Renal cortex interstitium (tissue), 11 donors: ENCODE results near the gene SPATA2. TPM values are rescaled to one million over a fixed set of nuclear protein-coding genes. Genes with fewer than 3 reads are reported as not detected.
"Not testable (repeated sequence)": the region's sequence is repeated elsewhere in the genome, so short reads cannot be mapped to it uniquely, and the experiment has no call there.

Source experiments
- DNase-seq, 11 donors: peaks; one replicate each; pipeline ENCODE4 v3.0.0-alpha.2; 2013; ENCODE audit warnings: low read depth in 9 of 11, low spot score in 4 of 11; ENCODE audit errors: extremely low read depth in 1 of 11
- polyA plus RNA-seq, 3 donors: library from polyadenylated mRNA; unstranded; fragments of 120-200 nt; gene quantifications; one replicate each; pipeline ENCODE4 v1.2.1, GENCODE V29; 2013; ENCODE audit not compliant: insufficient read length in 3 of 3

SPATA2 gene
- polyA plus RNA-seq, 3 donors = 9.3 to 11.1 (median 9.9) TPM

DNA sequence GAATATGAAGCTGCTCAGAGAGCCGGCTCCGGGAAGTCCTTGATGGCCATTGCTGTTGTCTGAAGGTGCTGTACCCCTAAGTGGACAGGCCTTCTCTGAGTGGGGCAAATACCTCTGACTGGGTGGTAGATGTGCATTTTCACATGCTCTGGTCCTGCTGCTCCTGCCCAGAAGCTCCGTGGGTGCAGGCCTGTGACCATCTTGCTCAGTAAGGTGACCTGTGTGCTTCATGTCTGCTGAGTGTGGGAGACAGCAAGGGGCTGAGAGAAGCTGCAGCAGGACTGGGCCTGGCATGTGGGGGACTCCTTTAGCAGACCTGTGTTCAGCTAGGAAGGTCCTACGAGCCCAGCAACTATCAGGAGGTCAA, 5.0 kb downstream of the SPATA2 start:
- DNase-seq = no peak

DNA sequence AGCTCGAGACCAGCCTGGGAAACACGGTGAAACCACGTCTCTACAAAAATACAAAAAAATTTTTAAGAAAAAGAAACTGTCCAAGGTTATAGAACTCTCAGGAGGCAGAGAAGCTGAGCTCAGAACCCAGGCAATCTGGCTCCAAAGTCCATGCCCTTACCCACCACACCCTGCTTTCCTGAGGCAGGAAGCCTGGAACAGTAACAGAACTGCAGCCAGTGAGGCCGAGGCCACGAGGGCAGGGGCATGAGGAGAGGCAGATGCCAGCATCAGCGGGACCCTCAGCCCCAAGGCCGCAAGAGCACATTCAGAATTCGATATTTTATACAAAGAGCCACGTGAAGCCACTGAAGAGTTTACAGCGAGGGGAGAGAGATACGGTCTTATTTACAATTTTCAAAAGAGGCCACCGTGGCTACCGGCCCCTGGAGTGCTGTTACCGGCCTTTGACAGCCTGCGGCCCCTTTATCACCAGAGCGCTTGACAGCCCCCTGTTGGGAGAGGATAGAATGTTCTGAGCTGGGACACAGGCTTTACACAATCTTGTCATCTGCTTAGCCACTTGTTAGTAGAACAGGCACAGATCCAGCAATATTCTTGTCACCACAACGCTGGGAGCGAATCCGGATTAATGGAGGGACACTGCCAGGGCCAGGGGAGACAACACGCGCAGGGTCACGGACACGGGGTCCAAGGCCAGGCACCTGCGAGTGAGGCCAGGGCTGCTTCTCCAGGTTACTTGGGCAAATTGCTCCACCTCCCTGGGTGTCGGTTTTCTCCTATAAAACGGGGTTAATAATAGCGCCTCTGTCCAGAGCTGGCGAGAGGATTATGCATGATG, 5.6 kb downstream of the SPATA2 start:
- no peak for DNase-seq

DNA sequence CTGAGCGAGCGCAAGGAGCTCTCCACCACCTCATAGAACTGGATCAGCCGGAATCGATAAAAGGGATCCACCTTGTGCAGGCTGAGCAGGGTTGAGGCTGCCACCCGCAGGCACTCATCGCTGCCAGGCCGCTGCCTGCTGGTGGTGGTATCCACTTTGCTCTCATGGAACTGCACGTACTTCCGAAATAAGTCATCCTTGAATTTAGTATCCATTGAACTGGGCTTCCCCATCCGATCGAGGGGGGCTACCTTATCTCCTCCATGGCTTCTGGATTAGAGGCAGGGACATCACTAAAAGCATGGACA, 7.1 kb downstream of the SPATA2 start:
- DNase-seq = no peak

DNA sequence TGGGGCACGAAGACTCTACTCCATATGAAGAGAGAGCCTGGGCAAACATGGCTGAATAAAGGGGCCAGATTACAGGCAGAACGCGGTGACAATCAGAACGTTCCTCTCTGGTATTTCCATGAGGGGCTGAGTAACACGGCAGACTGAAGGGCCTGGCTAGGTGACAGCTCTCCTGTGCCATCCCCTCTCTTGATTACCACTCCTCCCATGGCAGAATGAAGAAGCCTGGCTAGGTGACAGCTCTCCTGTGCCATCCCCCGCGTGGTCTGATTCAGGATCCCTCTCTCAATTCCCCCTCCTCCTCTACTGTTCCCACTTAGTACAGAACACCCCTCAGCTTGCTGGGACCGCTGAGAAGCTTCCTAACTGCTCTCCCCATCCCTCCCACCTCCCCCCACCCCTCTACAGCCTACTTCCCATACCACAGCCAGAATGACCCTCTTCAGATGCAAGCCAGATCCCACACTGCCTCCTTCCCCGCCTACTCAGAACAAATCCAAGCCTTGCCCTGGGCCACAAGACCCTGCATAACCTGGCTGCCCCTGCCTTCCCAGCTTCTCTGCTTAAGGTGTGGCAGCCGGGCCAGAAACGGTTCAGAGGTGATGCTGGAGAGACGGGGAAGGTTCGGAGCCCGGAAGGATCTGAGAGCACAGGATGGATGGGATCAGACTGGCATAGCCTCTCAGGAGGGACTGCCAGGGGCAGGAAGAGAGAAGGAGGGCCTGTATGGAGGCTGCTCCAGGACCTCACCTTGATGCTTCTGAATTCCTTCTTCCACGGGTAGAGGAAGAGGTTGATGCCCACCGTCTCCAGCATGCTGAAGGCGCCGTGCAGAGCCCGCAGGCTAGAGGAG, 7.7 kb downstream of the SPATA2 start:
- DNase-seq = no peak

DNA sequence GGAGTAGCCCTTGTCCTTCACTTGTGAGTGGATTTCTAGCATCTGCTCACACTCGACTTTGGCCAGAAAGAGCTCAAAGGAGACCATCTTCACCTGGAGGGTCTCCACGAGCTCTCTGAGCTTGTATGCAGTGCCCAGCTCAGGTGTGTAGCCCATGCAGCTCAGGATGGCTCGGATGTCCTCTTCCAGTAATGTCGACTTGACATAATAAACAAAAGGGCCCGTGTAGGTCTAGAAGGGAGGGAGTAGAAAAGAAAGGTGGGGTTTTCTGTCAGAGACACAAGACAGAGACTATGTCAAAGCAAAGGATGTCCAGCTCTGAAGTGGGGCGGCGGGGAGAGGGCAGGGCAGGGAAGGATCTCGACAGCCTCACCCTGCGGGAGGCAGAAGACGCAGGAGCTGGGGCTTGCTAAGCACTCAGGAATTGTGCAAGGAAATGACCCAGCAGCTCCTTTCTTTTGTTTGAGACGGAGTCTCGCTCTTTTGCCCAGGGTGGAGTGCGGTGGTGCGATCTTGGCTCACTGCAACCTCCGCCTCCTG, 8.6 kb downstream of the SPATA2 start:
- no peak for DNase-seq

DNA sequence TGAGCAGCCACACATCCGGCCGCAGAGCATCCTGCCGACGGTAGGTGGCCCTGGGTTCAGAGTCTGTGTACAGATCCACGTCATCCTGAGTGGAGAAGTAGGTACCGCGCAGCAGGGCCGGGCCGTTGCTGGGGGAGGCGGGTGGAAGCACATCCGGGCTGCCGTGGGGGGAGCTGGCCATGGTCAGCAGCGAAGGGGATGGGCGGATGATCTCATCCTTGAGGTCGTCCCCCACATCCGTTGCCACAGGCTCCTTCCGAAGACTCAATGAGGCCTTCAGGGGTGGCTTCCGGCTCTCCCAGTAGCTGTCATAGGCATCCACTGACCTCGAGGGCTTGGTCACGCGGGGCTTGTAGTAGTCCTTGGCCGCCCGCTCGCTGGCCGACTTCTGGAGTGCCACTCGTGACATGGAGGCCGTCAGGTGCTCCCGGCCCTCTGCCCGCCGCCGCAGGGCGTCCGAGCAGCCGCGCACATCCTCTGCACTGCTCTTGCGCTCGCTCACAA, 9.2 kb downstream of the SPATA2 start:
- no peak for DNase-seq

DNA sequence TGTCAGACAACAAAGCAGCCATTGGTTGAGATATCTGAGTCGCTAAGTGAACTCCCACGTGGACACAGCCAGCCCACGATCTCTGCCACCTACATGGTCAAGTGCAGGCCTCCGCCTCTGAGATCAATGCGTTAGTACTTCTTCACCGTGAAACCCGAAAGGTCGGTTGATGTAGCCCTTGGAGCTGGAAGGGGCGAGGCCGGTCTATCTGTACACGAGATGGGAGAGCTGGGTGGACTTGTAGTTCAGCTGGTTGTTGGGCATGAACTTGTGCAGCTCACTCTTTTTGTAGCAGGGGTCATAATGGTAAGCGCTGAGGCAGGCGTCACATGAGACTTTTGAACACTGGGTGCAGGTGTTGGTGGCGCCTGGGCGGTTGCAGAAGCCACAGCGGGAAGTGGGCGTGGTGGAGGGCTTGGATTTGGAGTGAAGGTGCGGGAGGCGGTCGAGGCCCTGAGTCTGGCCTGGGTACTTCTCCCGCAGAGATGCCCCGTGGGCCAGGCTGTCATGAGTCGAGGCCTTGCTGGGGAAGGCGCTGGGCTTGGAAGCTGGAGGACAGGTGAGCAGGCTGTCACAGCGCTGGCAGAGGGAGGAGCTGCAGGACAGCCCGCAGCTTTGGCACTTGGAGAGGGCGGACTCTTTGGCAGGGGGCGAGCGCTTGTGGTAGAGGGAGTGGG, 9.8 kb downstream of the SPATA2 start:
- DNase-seq = no peak

DNA sequence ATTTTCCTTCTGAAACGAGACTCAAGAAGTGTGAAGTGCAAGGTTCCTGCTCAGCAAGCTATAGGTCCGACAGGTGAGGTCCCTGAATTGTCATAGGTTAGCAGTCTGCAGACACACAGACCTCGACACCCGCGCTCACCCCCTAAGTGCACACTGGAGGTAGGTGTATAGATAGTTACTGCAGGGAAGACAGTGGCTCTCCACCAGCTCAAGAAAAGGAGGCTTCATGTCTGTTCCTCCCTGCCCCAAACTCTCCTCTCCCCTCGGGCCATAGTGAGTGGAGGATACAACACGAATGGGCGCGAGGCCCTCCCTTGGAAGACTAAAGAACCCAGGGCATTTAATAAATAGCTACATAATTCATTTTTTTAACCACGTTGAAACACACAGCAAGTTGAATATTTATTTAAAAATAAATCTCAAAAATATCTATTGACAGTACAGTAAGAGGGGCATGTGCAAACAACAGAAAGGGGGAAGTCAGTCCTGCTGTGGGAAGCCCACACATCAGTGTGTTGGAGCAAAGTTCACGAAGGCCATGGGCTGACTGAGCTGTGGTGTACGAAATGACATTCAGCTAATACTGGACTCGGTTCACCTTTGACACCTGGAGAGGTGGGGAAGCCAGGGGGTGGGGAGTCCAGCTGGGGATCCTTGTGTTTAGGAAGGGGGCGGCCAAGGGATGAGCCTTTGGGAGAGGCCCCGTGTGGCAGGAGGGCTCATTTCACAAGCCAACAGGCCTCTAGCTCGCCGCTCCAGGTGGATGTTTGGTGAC, 10.7 kb downstream of the SPATA2 start:
- no peak for DNase-seq

DNA sequence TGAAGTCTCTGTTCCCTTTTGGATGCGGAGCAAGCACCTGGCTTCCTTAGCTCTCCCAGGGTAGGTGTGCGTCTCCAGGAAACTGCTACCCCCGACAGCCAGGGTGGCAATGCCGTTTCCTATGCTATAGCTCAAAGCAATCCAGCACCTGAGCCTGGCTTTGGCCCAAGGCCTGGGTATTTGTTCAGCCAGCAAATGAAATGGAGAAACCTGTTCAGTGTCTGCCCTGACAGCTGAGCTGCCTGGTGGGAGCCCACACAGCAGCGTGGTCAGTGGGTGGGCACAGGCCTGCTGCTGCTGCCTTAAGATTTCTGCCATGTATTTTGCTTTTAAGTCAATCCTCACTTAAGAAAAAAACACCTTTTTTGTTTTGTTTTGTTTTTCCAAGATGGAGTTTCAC, 13.7 kb downstream of the SPATA2 start:
- DNase-seq = no peak

DNA sequence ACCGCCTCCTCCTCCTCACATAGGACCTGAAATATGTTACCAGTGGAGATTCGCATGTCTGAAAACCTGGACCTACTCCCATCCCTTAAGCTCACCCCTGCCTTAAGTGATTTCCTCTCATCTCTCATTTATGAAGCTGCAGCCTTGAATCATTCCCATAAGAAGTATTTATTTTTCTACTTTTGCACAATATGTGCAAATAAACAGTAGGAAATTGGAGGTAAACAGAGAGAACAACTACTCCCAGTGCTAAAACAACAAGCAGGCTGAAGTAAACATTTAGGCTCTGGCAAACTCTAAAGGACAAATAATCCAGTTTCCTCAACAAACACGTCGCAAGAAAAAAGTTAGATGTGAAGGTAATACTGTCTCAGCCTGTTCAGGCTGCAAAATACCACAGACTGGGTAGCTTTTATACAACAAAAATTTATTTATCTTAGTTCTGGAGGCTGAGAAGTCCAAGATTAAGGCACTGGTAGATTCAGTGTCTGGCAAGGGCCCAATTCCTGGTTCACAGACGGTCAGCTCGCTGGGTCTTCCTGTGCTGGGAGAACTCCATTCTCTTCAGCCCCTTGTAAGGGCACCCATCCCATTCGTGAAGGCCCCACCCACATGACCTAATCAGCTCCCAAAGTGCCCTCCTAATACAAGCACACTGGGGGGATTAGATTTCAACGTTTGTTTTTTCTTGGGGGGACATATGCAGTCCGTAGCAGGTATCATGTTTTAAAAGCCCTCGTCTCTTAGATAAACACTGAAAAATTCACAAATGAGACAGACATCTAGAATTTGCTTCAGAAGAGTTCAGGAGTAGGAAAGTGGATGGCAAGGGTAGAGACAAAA, 15.6 kb downstream of the SPATA2 start:
- DNase-seq = no peak

DNA sequence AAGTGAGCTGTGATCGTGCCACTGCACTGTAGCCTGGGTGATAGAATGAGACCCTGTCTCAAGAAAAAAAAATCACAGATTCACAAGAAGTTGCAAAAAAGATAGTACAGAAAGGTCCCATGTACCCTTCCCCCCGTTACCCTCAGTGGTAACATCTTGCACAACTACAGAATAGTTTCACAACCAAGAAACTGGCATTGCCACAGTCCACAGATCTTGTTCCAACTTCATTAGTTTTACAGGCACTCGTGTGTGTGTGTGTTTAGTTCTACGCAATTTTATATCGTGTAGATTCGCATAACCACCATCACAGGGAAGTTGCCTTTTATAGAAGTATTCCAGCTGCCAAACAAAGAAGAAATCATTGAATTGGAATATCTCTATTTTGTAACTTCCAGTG, 19.1 kb downstream of the SPATA2 start:
- no peak for DNase-seq

DNA sequence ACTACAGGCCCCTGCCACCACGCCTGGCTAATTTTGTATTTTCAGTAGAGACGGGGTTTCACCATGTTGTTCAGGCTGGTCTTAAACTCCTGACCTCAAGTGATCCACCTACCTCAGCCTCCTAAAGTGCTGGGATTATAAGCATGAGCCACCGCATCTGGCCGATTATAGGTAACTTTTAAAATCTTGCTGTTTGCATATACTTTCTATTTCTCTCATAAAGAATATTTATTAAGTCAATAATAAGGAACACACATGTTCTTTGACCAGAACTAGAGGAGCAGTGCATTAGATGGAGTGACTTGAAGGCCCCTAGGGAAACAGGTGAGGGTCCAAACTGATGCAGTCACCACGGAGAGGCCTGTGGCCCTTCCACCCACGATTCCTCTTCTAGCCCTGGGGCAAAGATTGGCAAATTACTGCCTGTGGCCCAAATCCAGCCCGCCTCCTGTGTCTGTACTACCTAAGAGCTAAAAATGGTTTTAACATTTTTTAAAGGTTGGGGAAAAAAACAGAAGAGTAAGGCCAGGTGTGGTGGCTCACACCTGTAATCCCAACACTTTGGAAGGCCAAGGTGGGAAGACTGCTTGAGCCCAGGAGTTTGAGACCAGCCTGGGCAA, 19.7 kb downstream of the SPATA2 start:
- DNase-seq = not testable (repeated sequence)

DNA sequence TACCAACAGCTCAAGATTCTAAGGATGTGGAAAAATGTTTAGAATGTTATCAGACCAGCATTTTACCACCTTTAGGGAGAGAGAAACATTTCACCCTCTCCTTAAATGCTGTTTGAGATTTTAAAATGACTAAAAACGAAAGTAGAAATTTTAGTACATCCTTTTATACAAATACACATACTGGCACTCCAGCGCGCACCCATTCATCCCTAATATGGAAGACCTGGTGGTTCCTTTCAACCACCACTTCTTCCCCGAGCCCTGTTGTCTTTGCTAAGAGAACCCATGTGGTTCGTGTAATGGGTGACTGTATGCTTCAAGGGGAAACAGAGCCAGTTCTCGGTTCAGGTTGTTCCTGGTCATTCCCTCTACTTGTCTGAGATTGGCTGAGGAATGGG, 21.3 kb downstream of the SPATA2 start:
- no peak for DNase-seq

DNA sequence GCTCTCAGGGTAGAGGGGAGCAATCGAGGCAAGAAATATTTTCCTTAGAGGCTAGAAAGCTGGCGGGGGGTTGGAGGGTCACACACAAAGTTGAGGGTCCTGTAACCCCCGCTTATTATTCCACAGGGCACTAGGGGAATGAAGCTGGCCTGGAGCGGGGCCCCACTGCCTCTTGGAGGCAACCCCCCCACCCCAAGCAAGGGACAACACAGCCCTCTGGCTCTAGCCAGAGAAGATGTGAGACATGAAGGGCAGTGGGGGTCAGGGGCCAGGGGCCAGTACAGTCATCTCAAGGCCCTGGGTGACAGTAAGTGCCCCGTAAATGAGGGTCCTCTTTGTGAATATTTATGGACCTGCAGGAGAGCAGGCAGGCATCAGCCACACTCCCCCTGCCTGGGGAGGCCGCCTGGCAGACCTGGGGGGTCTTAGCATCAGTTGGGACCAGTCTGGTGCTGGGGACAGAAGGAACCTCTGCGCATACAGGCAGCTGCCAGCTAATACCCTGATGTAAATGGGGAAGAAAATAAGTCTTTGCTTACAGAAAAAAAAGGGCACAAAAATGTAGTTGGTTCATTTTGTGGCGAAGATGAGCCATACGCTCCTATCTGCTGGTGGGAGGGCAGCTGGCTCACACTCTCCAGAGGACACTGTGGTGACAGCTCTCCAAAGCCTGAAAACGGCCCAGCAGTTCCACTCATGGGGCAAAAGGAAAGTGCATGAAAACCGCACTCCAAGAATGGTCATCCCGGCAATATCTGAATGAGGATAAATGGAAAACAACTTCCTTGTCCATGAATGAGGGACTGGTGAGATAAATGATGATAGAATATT, 21.9 kb downstream of the SPATA2 start:
- no peak for DNase-seq

DNA sequence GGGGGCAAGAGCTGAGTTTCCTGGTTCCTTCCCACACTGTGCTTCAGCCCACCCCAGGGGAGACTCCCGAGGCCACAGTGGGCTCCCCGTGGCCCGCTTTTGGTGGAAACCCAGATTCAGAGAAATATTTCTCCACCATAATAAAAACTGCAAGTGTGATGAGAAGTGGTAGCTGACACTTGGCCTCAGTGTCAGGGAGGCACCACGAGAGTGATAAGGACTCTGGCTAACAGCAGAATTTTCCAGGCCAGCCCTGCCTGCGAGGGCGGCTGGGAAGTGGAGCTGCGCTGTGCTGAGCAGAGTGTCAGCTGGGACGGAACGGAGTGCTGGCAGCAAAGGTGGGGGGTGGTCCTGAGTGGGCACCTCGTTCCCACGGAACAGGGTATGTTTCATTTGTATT, 22.5 kb downstream of the SPATA2 start:
- no peak for DNase-seq

DNA sequence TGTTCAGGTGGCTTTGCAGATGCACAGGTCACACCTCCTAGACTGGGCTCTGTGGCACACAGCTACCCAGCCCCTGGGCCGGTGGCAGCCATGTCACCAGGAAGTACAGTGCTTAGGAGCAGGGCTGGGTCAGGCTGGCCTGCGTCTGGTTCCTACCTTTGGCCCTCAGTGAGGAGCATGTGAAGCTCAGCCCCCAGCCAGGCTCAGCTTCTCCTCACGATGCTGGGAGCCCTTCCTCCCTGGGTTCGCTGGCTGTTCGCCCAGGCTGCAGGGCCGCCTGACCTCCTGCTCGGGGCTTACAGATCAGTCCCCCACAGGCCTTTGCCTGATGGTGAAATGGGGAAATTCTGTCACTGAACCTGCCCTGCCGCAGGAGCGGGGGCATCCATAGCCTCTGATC, 23.1 kb downstream of the SPATA2 start:
- DNase-seq = no peak
